Kidney epithelial cell (primary cell): ENCODE results near the gene FAM234B. TPM values are rescaled to one million over a fixed set of nuclear protein-coding genes. Genes with fewer than 3 reads are reported as not detected.

Source experiments
- DNase-seq: peaks from one replicate; pipeline ENCODE4 v3.0.0-alpha.2; 2010; ENCODE audit warnings: low read depth
- H3K27me3 ChIP-seq: 2 replicates; pipeline ENCODE4 v1.6.0; 2011; ENCODE audit warnings: low read length; ENCODE audit not compliant: control insufficient read depth, insufficient read depth
- H3K36me3 ChIP-seq: 2 replicates; pipeline ENCODE4 v1.5.1; 2011; ENCODE audit warnings: low read length; ENCODE audit not compliant: control insufficient read depth, insufficient read depth
- H3K4me3 ChIP-seq: 2 replicates; pipeline ENCODE4 v1.5.1; 2011; ENCODE audit warnings: low read depth, mild to moderate bottlenecking, control low read depth, low read length
- CTCF ChIP-seq: IDR thresholded peaks from 2 replicates; pipeline ENCODE4 v1.5.1; 2011; ENCODE audit warnings: mild to moderate bottlenecking, moderate library complexity, low read length, control low read depth, inconsistent platforms; ENCODE audit not compliant: insufficient read depth, poor library complexity, severe bottlenecking
- total RNA-seq: library from RNA; depleted of rRNA; stranded (reverse); fragments of >200 nt; gene quantifications from 2 replicates; pipeline ENCODE4 v1.2.3, GENCODE V29; 2015

The FAM234B gene
- total RNA-seq, 1 donor from 2014 or later, result 5.0 TPM

DNA sequence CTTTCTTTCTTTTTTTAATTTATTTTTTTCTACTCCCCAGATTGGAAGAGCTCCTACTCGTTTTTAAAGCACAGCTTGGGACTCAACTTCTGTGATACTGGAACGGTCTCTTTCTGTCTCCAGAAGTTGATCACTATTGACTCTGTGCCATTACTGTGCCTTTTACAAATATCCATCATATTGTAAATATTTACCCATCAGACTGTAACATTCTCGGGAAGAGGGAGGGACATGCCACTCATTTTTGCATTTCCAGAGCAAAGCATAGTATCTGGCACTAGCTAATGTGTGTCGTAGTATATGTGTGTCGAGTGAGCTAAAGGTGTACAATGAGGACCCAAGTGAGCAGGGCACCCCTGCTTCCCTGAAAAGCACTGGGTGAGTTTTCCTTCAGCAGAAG is 83.3 kb downstream of the FAM234B start:
- no peak for TF ChIP-seq CTCF
- H3K36me3 ChIP-seq, result no peaks in the 10 kb centered on the region
- no peaks in the 10 kb centered on the region for H3K27me3 ChIP-seq
- no peak overlapping the region for H3K4me3 ChIP-seq
- DNase-seq, result no peak

- TF ChIP-seq CTCF, result no peak
- no peaks in the 10 kb centered on the region for H3K36me3 ChIP-seq
- no peak overlapping the region for H3K4me3 ChIP-seq
- H3K27me3 ChIP-seq, result no peaks in the 10 kb centered on the region
- no peak for DNase-seq
Measured at GRCh38 chr12:13128291-13128965, 84.2 kb downstream of the FAM234B start.

DNA sequence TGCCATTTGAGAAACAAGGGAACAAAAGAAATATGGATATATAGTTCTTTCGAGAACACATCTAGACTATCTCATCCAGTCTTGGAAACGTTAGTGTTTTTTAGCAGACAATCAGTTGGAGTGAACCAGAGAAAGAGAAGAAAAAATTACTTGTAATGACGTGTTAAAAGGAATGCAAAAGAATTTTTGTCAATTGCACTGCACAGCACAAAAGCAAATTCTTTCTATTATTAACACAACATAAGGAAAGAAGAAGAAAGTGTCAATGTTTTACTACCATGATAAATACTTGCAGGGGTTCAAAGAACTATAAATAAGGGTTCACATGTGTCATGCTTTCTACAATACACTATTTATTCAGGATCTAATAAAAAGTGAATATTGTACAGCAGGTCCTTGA is 86.8 kb downstream of the FAM234B start:
- no peak for DNase-seq
- TF ChIP-seq CTCF, result no peak
- no peak overlapping the region for H3K4me3 ChIP-seq
- no peaks in the 10 kb centered on the region for H3K36me3 ChIP-seq
- H3K27me3 ChIP-seq, result no peaks in the 10 kb centered on the region

Other genes with a start within 250 kb of the FAM234B start
- 59.0 and 63.7 TPM in 2 replicates for gene DDX47, start 231.0 kb upstream of the FAM234B start, total RNA-seq
- 28.7 and 48.1 TPM in 2 replicates for gene GPRC5A, start 152.8 kb upstream of the FAM234B start, total RNA-seq
- not detected in 2 replicates for gene GPRC5D, start 92.2 kb upstream of the FAM234B start, total RNA-seq
- 14.7 and 19.4 TPM in 2 replicates for gene HEBP1, start 44.1 kb upstream of the FAM234B start, total RNA-seq
- gene GSG1, start 59.3 kb downstream of the FAM234B start, total RNA-seq, result not detected in 2 replicates
- gene EMP1, start 152.3 kb downstream of the FAM234B start, total RNA-seq, result 174 and 241 TPM in 2 replicates